Caco-2 (cell line): Measurements from ENCODE around the gene SPOCK2. TPM values are rescaled to one million over a fixed set of nuclear protein-coding genes. Genes with fewer than 3 reads are reported as not detected.

Experiments
- BruUV-seq: library from RNA; stranded (reverse); fragments of 400-500 nt; replicated peaks from 2 replicates; lab custom pipeline; 2021; lab: Mats Ljungman, UMichigan
- CTCF ChIA-PET: fragments of 300-600 bp; sonication (Branson Sonifier 250); formaldehyde crosslinking; loops from one replicate; lab custom pipeline; 2022; ENCODE audit warnings: antibody characterized with exemption; lab: Charles Lee
- POLR2A ChIA-PET: fragments of 300-600 bp; sonication (Branson Sonifier 250); formaldehyde crosslinking; loops from one replicate; lab custom pipeline; 2022; ENCODE audit warnings: antibody characterized with exemption; lab: Charles Lee
- DNase-seq, 2 experiments: peaks; one replicate each; pipeline versions ENCODE4 v3.0.0 to v3.0.0-alpha.2; 2020 to 2022
- H3K27me3 ChIP-seq: replicated peaks from 2 replicates; pipeline ENCODE4 v1.6.0; 2011; ENCODE audit warnings: low read length; ENCODE audit not compliant: control insufficient read depth, insufficient read depth
- H3K36me3 ChIP-seq: 2 replicates; pipeline ENCODE4 v1.5.1; 2011; ENCODE audit warnings: low read length; ENCODE audit not compliant: control insufficient read depth, insufficient read depth
- H3K4me1 ChIP-seq: fragments of 250-450 bp; sonication (Bioruptor Pico); 2 replicates; pipeline ENCODE4 v1.5.1; 2020; ENCODE audit warnings: mild to moderate bottlenecking
- H3K4me3 ChIP-seq: 2 replicates; pipeline ENCODE4 v1.5.1; 2011; ENCODE audit warnings: low read depth, mild to moderate bottlenecking, control low read depth, low read length
- H3K9me3 ChIP-seq: fragments of 250-450 bp; sonication (Bioruptor Pico); 2 replicates; pipeline ENCODE4 v1.5.1; 2020; ENCODE audit warnings: mild to moderate bottlenecking, moderate library complexity
- H3K27ac Mint-ChIP-seq: one replicate; pipeline ENCODE4 v1.8.0; 2022; ENCODE audit warnings: mixed read lengths; ENCODE audit not compliant: unreplicated experiment
- H3K27me3 Mint-ChIP-seq: one replicate; pipeline ENCODE4 v1.8.0; 2022; ENCODE audit warnings: mixed read lengths; ENCODE audit not compliant: insufficient read depth, unreplicated experiment
- H3K36me3 Mint-ChIP-seq: one replicate; pipeline ENCODE4 v1.8.0; 2022; ENCODE audit warnings: mild to moderate bottlenecking, mixed read lengths; ENCODE audit not compliant: insufficient read depth, unreplicated experiment
- H3K4me1 Mint-ChIP-seq: one replicate; pipeline ENCODE4 v1.8.0; 2022; ENCODE audit warnings: low read depth, mixed read lengths; ENCODE audit not compliant: unreplicated experiment
- H3K4me3 Mint-ChIP-seq: one replicate; pipeline ENCODE4 v1.8.0; 2022; ENCODE audit warnings: mild to moderate bottlenecking, moderate library complexity, mixed read lengths; ENCODE audit not compliant: unreplicated experiment
- H3K9me3 Mint-ChIP-seq: one replicate; pipeline ENCODE4 v1.8.0; 2022; ENCODE audit warnings: mixed read lengths; ENCODE audit not compliant: unreplicated experiment
- CTCF ChIP-seq, 2 experiments: fragments of 200-600 bp in 1 of 2; IDR thresholded peaks; 1 replicate in 1 of 2; 2 replicates in 1 of 2; pipeline versions ENCODE4 v1.5.1 to v1.8.0; 2011 to 2022; ENCODE audit warnings: antibody characterized with exemption in 1 of 2, control low read depth in 1 of 2, inconsistent platforms in 1 of 2, low read depth in 1 of 2, low read length in 1 of 2, mild to moderate bottlenecking in 1 of 2, moderate library complexity in 1 of 2; ENCODE audit not compliant: insufficient read depth in 1 of 2, severe bottlenecking in 1 of 2, unreplicated experiment in 1 of 2
- intact Hi-C: fragments of 100-400 bp; cut with micrococcal nuclease; formaldehyde crosslinking; loops from one replicate; pipeline ENCODE4 v1.10.0; 2022; ENCODE audit not compliant: unreplicated experiment
- total RNA-seq: library from RNA; stranded (reverse); gene quantifications from 2 replicates; pipeline ENCODE4 v1.2.3, GENCODE V29; 2022

SPOCK2 gene
- total RNA-seq, 1 experiment from 2014 or later = 1.6 TPM

DNA sequence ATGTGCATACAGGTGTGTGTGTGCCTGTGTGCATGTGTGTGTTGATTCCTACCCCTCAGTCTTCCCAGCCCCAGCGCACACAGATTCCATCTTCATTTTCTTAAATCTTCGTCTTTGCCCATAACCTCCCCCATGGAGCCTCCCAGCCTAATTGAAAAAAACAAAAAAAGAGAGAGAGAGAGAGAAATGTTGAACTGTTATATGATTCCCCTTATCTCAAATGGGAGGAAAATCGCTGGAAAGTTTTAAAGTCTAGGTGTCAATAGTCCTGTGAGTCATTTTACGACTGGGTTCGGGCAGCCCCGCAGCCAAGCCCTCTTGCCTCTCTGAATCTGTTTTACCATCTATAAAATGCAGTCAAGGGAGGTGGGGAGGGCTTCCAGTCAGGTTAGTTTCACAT is 60.9 kb downstream of the SPOCK2 start:
- no peaks in the 10 kb centered on the region for H3K27me3 Mint-ChIP-seq
- no peaks in the 10 kb centered on the region for H3K27me3 ChIP-seq
- peaks cover 39% of the 10 kb centered on the region for H3K4me1 Mint-ChIP-seq
- no peaks in the 10 kb centered on the region for H3K9me3 Mint-ChIP-seq
- BruUV-seq = no TSS peak
- H3K9me3 ChIP-seq = no peaks in the 10 kb centered on the region
- DNase-seq = peak; percentile 70 to 79
- peak overlapping the region; percentile 64 for H3K27ac Mint-ChIP-seq
- H3K4me1 ChIP-seq = peaks cover 52% of the 10 kb centered on the region
- H3K4me3 Mint-ChIP-seq = peak overlapping the region; percentile 32
- H3K36me3 Mint-ChIP-seq = peaks cover 5% of the 10 kb centered on the region
- CTCF ChIA-PET = no interaction called here
- intact Hi-C loops = no loop called here
- TF ChIP-seq CTCF (IDR thresholded peaks at IDR 0.05; ENCODE audit: insufficient read depth in 1 of 2, low read depth in 1 of 2, low read length in 1 of 2, severe bottlenecking in 1 of 2, unreplicated experiment in 1 of 2) = no peak
- POLR2A ChIA-PET = no interaction called here
- no peaks in the 10 kb centered on the region for H3K36me3 ChIP-seq
- H3K4me3 ChIP-seq = no peak overlapping the region

- intact Hi-C loops = no loop called here
- H3K36me3 ChIP-seq = no peaks in the 10 kb centered on the region
- peaks cover 32% of the 10 kb centered on the region for H3K4me1 Mint-ChIP-seq
- H3K9me3 ChIP-seq = no peaks in the 10 kb centered on the region
- H3K4me1 ChIP-seq = peaks cover 52% of the 10 kb centered on the region
- H3K36me3 Mint-ChIP-seq = peaks cover 5% of the 10 kb centered on the region
- TF ChIP-seq CTCF (IDR thresholded peaks at IDR 0.05; ENCODE audit: insufficient read depth in 1 of 2, low read depth in 1 of 2, low read length in 1 of 2, severe bottlenecking in 1 of 2, unreplicated experiment in 1 of 2) = no peak
- DNase-seq = no peak
- BruUV-seq = no TSS peak
- peaks cover 2% of the 10 kb centered on the region for H3K9me3 Mint-ChIP-seq
- H3K27me3 ChIP-seq = no peaks in the 10 kb centered on the region
- no peak overlapping the region for H3K4me3 ChIP-seq
- ChIA-PET POLR2A (no interaction called here), CTCF (interaction anchor here (1.0 to 1.4 kb wide), 3 partner anchors 12 to 213 kb away, joined by 3 to 4 read pairs (median 3); no protein-coding TSS in a partner anchor)
- H3K27ac Mint-ChIP-seq = no peak overlapping the region
- H3K4me3 Mint-ChIP-seq = no peak overlapping the region
- no peaks in the 10 kb centered on the region for H3K27me3 Mint-ChIP-seq
Measured at GRCh38 chr10:72026278-72027111, 61.9 kb downstream of the SPOCK2 start.

GRCh38 chr10:72025832-72026231 is 62.5 kb downstream of the SPOCK2 start:
- peaks cover 8% of the 10 kb centered on the region for H3K9me3 Mint-ChIP-seq
- no peak for TF ChIP-seq CTCF (IDR thresholded peaks at IDR 0.05; ENCODE audit: insufficient read depth in 1 of 2, low read depth in 1 of 2, low read length in 1 of 2, severe bottlenecking in 1 of 2, unreplicated experiment in 1 of 2)
- H3K27ac Mint-ChIP-seq = no peak overlapping the region
- H3K9me3 ChIP-seq = no peaks in the 10 kb centered on the region
- CTCF ChIA-PET = interaction anchor here (1.0 to 2.2 kb wide), 4 partner anchors 12 to 213 kb away, joined by 3 to 10 read pairs (median 4); no protein-coding TSS in a partner anchor
- peaks cover 25% of the 10 kb centered on the region for H3K4me1 Mint-ChIP-seq
- POLR2A ChIA-PET = no interaction called here
- BruUV-seq = no TSS peak
- H3K27me3 ChIP-seq = no peaks in the 10 kb centered on the region
- peaks cover 45% of the 10 kb centered on the region for H3K4me1 ChIP-seq
- no peak overlapping the region for H3K4me3 ChIP-seq
- intact Hi-C loops = no loop called here
- DNase-seq = no peak
- H3K4me3 Mint-ChIP-seq = no peak overlapping the region
- peaks cover 5% of the 10 kb centered on the region for H3K36me3 Mint-ChIP-seq
- no peaks in the 10 kb centered on the region for H3K27me3 Mint-ChIP-seq
- no peaks in the 10 kb centered on the region for H3K36me3 ChIP-seq
